Measurements from ENCODE around the gene RGS5.

DNA sequence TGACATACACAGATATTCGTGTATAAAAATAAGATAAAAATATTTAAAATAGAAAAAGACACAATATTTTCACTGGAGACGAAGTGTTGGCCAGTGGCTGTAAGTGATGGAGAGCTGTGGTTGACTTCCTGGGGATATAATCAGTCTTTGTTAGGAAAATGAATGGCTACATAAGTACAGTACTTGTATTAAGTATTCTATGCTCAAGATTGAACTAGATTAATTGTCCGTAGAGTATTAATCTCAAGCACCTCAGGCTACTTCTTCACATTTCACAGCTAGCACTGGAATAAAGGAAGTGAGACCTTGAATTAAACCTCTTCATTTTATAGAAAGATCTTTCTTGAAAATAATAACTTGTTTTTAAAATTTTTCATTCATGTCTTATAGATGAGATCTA lies 39.0 kb upstream of the RGS5 start:
- TF ChIP-seq, protein P1, sequence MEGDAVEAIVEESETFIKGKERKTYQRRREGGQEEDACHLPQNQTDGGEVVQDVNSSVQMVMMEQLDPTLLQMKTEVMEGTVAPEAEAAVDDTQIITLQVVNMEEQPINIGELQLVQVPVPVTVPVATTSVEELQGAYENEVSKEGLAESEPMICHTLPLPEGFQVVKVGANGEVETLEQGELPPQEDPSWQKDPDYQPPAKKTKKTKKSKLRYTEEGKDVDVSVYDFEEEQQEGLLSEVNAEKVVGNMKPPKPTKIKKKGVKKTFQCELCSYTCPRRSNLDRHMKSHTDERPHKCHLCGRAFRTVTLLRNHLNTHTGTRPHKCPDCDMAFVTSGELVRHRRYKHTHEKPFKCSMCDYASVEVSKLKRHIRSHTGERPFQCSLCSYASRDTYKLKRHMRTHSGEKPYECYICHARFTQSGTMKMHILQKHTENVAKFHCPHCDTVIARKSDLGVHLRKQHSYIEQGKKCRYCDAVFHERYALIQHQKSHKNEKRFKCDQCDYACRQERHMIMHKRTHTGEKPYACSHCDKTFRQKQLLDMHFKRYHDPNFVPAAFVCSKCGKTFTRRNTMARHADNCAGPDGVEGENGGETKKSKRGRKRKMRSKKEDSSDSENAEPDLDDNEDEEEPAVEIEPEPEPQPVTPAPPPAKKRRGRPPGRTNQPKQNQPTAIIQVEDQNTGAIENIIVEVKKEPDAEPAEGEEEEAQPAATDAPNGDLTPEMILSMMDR (IDR thresholded peaks at IDR 0.05; ENCODE audit: low read length) = no peak
- no peak for TF ChIP-seq EZH2 (optimal IDR thresholded peaks at IDR 0.05; ENCODE audit: low read depth, low read length)
